TTC549 (cell line): ENCODE data around the gene ABLIM2.

ENCODE experiments used
- FAIRE-seq: peaks from 2 replicates; lab custom pipeline; 2012; peaks lifted over from hg19 to GRCh38; lab: Jason Lieb, UNC

The ABLIM2 gene

GRCh38 chr4:8119877-8120276 is 38.7 kb downstream of the ABLIM2 start:
- no peak for FAIRE-seq

DNA sequence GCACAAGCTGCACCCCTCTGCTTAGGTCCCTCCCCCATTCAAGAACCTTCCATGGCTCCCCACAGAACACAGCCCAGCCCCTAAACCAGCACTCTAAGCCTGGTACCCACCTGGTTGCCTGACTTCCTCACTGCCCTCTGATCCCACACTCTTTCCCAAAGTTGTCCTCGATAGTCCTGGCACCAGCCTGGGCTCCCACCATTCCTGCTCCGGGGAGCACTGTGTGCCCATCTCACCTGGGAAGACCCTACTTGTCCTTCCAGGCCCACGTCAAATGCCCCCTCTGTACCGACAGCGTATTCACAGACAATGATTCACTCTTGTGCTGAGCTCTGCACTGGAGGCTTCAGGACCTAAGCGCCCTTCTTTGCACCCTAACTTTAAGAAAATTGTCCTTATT is 40.1 kb downstream of the ABLIM2 start:
- no peak for FAIRE-seq

DNA sequence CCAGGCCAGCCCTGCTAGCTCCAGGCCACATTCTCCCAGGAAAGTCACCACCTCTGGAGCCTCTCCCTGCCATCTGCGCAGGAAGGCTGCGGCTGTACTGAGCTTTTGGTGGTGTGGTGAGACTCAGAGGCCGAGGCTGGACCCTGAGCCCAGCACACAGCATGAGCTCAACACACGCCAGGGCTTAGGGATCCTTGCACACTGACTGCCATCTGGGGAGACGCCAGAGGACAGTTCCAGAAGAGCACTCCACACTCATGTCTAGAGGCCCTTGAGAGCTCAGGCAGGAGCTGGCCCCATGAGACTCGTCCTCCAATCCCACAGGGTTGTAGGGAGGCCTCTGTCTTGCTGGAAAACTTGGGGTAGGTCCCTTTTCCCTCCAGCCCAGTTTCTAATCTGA is 40.6 kb downstream of the ABLIM2 start:
- FAIRE-seq = no peak

DNA sequence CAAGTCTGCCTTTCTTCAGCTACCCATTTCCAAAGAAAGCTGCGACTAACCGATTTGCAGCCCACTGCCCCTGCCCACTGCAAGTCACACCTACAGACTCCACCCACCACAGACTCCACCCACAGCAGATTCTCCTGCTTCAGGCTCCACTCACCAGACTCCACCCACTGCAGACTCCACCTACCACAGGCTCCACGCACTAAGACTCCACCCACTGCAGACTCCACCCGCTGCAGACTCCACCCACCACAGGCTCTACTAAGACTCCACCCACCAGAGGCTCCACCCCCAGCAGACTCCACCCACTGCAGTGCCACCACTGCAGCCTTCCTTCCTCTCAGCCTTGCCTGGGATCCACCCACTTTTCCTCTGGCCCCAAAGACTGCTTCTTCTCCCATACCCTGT is 41.3 kb downstream of the ABLIM2 start:
- FAIRE-seq = peak; percentile 58

GRCh38 chr4:8115916-8116315 is 42.7 kb downstream of the ABLIM2 start:
- no peak for FAIRE-seq

- no peak for FAIRE-seq
These were observed 43.5 kb downstream of the ABLIM2 start for GRCh38 chr4:8115203-8115520.

DNA sequence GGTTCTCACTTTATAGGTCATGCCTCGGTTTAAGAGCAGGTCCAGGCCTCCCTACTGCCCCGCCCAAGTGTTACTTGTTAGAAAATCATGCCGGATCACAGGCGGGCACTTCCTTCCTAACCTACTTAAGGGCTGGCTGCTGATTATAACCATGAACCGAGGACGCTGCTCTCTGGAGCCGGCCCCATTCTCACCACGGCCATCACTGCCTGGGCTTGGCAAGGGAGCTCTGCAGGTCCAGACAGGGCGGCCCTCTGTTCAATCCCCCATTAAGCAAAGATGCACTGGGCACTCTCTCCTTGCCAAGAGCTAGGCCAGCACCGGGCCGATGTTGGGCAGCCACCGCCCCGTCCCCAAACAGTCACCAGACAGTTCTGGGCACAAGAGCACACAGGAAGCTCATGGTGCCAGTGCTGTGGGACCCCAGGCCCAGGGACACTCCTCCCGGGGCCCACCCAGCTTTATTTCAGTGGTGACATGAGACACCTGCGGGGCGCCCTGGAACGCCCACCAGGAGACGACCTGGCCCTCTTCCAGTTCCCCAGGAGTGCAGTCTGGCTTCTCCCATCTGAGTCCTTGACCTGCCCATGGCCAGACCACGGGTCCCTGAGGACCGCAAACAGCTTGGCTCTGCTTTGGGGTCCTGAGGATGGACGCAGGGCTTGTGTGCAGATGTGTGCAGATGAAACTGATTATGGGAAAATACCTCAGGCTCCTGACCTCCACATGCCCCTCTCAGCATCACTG is 44.0 kb downstream of the ABLIM2 start:
- no peak for FAIRE-seq

DNA sequence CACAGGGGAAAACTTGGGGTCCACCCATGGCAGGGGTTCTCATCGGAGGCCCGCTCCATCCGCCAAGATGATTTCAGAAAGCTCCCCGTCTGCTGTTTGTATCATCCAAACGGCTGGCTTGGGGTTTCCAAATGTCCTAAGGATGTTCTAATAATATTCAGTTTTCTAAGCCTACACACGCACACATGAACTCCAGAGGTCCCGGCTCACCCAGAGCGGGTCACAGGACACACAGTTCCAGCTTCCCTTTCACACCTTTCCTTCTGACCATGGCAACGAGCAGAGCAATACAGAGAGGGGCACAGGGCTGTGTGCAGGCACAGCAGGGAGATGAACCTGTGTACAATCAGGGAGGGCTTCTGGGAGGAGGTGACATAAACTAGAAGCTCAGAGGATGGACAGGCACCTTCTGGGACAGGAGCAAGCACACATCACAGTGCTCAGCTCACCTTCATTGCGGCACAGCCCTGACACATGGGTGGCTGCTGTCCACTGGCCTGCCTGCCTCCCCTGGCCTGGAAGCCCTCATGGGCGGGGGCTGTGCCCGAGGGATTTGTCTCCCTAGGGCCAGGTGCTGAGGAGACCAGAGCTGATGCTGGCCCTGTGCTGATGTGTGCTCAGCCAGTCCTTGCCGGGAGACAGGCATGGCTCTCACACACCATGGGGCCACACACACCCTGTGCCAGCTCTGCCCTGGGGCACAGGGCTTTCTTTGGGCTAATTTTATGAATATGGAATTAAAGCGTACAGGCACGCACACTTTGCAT is 44.8 kb downstream of the ABLIM2 start:
- FAIRE-seq = no peak

DNA sequence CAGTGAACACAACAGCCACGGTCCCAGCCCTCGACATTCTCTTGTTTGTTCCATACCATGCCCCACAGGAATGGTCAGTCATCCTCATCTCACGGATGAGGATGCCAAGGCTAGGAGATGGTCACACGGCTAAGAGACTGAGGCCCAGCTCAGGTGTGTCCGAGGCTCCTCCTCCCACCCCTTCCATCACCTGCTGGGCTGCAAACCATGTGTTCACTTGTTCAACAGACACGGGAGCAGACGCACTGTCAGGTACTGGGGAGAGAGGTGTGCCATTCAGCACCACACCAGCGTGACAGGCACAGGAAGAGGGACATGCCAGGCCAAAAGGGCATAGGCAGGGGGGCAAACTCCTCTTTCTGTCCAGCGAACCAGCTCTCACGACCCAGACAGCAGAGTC is 45.9 kb downstream of the ABLIM2 start:
- no peak for FAIRE-seq

GRCh38 chr4:8112036-8112576 is 46.5 kb downstream of the ABLIM2 start:
- FAIRE-seq = no peak

GRCh38 chr4:8110071-8110986 is 48.3 kb downstream of the ABLIM2 start:
- FAIRE-seq = no peak

GRCh38 chr4:8109406-8110065 is 49.1 kb downstream of the ABLIM2 start:
- no peak for FAIRE-seq

- FAIRE-seq = no peak
These were observed 49.6 kb downstream of the ABLIM2 start for GRCh38 chr4:8108991-8109390.

GRCh38 chr4:8108261-8108660 is 50.4 kb downstream of the ABLIM2 start:
- FAIRE-seq = no peak

DNA sequence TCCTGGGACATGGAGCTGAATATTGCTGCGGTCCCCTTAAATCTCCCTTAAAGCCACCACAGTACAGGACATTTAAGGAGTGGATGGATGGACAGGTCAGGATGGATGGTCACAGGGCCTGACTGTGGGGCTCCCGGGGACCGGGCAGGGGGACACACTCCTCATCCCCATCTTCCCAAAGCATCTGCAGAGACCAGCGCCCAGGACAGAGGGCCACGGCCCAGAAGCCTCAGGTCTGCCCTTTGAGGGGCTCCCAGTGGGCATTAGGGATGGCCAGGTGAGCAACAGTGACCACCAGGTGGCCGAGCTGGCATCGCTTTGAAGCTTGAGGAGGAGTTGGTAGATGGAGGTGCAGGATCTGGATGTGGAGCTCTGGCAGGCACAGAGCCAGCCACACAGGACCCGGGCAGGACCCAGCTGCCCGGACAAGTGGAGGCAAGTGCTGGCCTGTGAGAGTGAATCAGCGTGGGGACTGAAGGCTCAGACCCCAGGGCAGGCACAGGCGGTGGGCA is 51.4 kb downstream of the ABLIM2 start:
- FAIRE-seq = no peak

- no peak for FAIRE-seq
These were observed 52.1 kb downstream of the ABLIM2 start for GRCh38 chr4:8106451-8107025.

DNA sequence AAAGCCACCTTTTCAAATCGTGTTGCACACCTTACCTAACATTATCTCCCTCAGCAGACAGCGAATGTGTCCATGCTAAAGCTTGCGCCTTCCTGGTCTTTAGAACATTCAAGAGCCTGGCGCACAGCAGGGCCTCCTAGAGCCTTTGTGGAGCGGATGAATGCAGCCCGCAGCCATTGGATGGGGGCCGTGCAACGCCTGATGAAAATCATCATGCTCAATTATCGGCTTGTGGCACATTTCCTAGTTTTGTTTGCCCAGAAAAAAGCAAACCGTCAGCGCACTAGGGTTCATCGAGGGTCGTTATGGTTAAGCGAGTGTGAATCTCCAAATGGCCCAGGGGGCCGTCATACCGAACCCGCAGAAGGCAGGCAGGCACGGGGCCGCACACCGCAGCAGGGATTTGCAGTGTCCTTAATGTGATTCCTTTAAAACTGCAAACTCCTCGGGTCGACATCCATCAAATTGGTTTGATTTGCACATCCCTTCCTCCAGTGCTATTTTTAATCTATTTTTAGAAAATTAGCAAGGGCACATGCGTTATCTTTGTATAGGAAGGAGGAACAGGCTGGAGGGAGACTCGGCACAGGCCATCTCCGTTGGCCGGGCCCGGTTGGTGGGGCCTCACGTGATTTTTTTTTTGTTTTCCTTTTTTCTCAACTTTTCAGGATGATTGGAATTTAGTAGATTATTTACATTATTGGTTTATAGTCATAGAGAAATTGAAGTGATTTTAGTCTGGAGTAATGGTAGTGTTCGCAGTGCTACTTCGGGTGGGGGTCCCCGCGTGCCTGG is 53.1 kb downstream of the ABLIM2 start:
- FAIRE-seq = no peak

DNA sequence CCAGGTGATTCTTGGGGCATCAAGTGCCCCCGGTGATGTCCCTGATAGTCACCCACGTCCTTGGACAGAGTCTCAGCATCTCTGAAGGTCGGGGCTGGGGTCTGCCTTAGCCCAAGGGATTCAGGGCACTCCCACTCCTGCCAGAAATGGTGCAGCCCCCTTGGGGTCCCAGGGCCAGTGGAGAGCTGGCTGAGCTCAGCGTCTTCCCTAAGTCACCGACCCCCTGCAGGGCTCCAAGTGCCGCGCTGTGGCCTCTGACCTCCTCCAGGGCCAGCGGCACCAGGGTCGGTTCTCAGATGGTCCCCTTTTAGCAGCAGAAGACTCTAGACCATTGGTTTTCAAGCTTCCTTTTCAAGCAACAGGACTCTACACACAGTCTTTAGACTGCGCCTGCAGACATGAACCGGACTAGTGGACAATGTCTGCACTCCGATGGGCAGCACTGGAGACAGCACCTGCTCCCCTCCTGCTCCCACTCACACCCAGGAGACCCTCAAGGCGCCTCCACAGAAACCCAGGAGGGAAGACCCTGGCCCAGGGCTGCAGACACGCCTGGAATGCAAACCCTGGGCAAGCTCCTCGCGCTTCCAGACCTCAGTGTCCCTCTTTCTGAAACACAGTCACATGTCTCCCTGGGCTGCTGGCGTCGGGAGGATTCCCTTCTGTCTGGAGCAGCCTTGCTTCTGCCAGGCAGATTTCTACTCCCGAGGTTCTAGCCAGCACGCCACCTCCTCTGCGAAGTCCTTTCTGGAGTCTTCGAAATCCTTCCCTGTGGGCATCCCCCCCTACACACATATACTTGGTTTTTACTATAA is 53.9 kb downstream of the ABLIM2 start:
- FAIRE-seq = no peak
